PC-3 (cell line): ENCODE measurements around the gene TTC28. TPM values are rescaled to one million over a fixed set of nuclear protein-coding genes. Genes with fewer than 3 reads are reported as not detected.

ENCODE experiments used
- ATAC-seq: fragments of 200-7000 bp; cut with Tn5 transposase; 2 replicates; pipeline ENCODE4 v1.9.1; 2020; ENCODE audit warnings: mild to moderate bottlenecking, moderate library complexity
- BruUV-seq: library from RNA; stranded (reverse); fragments of 400-500 nt; replicated peaks from 2 replicates; lab custom pipeline; 2021; lab: Mats Ljungman, UMichigan
- CTCF ChIA-PET: fragments of 300-600 bp; sonication (Branson Sonifier 250); formaldehyde crosslinking; loops from one replicate; lab custom pipeline; 2022; ENCODE audit warnings: antibody characterized with exemption; lab: Charles Lee
- POLR2A ChIA-PET: fragments of 300-600 bp; sonication (Branson Sonifier 250); formaldehyde crosslinking; loops from one replicate; lab custom pipeline; 2022; ENCODE audit warnings: antibody characterized with exemption; ENCODE audit not compliant: unreplicated experiment; lab: Charles Lee
- DNase-seq: peaks from one replicate; pipeline ENCODE4 v3.0.0-alpha.2; 2015
- H2AFZ ChIP-seq: fragments of 300-600 bp; sonication (generic); 2 replicates; pipeline ENCODE4 v1.6.0; 2016; ENCODE audit warnings: antibody characterized with exemption, low read length
- H3F3A ChIP-seq: fragments of 300-600 bp; sonication (generic); one replicate; pipeline ENCODE4 v1.6.0; 2017; ENCODE audit warnings: antibody characterized with exemption, low read length, control low read depth, mild to moderate bottlenecking; ENCODE audit not compliant: unreplicated experiment
- H3K27ac ChIP-seq: fragments of 300-600 bp; sonication (generic); 2 replicates; pipeline ENCODE4 v1.5.1; 2016; ENCODE audit warnings: mild to moderate bottlenecking, low read length
- H3K27me3 ChIP-seq: fragments of 300-600 bp; sonication (generic); 2 replicates; pipeline ENCODE4 v1.6.1; 2016; ENCODE audit warnings: low read length, mixed read lengths
- H3K36me3 ChIP-seq: fragments of 300-600 bp; sonication (generic); 2 replicates; pipeline ENCODE4 v1.6.1; 2016; ENCODE audit warnings: low read depth, mixed run types, low read length, mixed read lengths
- H3K4me1 ChIP-seq: fragments of 300-600 bp; sonication (generic); 2 replicates; pipeline ENCODE4 v1.5.1; 2016; ENCODE audit warnings: low read length; ENCODE audit not compliant: insufficient read depth
- H3K4me2 ChIP-seq: fragments of 300-600 bp; sonication (generic); 2 replicates; pipeline ENCODE4 v1.6.0; 2016; ENCODE audit warnings: low read length
- H3K4me3 ChIP-seq: fragments of 300-600 bp; sonication (generic); 2 replicates; pipeline ENCODE4 v1.5.1; 2016; ENCODE audit warnings: mild to moderate bottlenecking, low read length, mixed read lengths
- H3K79me2 ChIP-seq: fragments of 300-600 bp; sonication (generic); 2 replicates; pipeline ENCODE4 v1.6.1; 2017; ENCODE audit warnings: low read length, mixed read lengths
- H3K9ac ChIP-seq: fragments of 300-600 bp; sonication (generic); 2 replicates; pipeline ENCODE4 v1.6.0; 2016; ENCODE audit warnings: mild to moderate bottlenecking, low read length
- H3K9me2 ChIP-seq: fragments of 300-600 bp; sonication (generic); replicated peaks from 2 replicates; pipeline ENCODE4 v1.6.1; 2016; ENCODE audit warnings: mixed run types, low read length, mixed read lengths
- H3K9me3 ChIP-seq: fragments of 300-600 bp; sonication (generic); 2 replicates; pipeline ENCODE4 v1.6.1; 2016; ENCODE audit warnings: low read length, mixed read lengths
- H4K20me1 ChIP-seq: fragments of 300-600 bp; sonication (generic); 2 replicates; pipeline ENCODE4 v1.6.1; 2016; ENCODE audit warnings: low read length, mixed read lengths
- EZH2 ChIP-seq: fragments of 300-600 bp; sonication (generic); IDR thresholded peaks from one replicate; pipeline ENCODE4 v1.6.1; 2017; ENCODE audit warnings: antibody characterized with exemption, mild to moderate bottlenecking, low read length; ENCODE audit not compliant: unreplicated experiment
- EZH2phosphoT487 ChIP-seq: fragments of 300-600 bp; sonication (generic); IDR thresholded peaks from 2 replicates; pipeline ENCODE4 v1.6.1; 2018; ENCODE audit warnings: mild to moderate bottlenecking, antibody characterized with exemption, low read length, borderline replicate concordance
- intact Hi-C: fragments of 100-400 bp; cut with micrococcal nuclease; formaldehyde crosslinking; loops from 2 replicates; pipeline ENCODE4 v1.9.0; 2023
- total RNA-seq: library from RNA; depleted of rRNA; stranded (reverse); fragments of >200 nt; gene quantifications from 2 replicates; pipeline ENCODE4 v1.2.3, GENCODE V29; 2014
- TF ChIP-seq, protein P1 (sequence below): fragments of 300-600 bp; sonication (generic); conservative IDR thresholded peaks from 2 replicates; pipeline ENCODE4 v1.5.1; 2017; ENCODE audit warnings: antibody characterized with exemption, low read depth, mild to moderate bottlenecking, low read length

The TTC28 gene
- total RNA-seq, 1 experiment from 2014 or later: 6.3 TPM

DNA sequence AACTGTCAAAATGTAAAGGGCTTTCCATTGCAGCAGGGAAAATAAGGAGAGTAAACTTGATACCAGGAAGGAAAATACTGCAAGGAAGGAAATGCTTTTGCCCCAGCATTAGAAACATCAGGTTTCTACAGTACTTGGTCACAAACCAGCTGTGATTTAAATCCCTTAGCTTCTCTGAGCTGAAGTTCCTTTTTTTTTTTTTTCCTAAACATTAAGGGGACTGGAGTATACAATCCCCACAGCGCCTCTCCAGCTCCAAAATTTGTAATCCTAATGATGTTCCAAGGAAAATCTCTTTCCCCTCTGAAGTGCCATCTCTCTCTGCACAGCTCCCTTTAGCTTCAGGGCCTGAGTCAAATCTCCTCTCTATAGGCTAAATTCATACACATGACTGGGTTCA, 540.1 kb downstream of the TTC28 start:
- Histone ChIP-seq H3K9me3 (no peaks in the 10 kb centered on the region), H3K27me3 (no peaks in the 10 kb centered on the region), H3K9ac (no peak overlapping the region), H3K4me1 (0 out of 2 replicates have a peak, but pooled peaks cover 5% of the 10 kb centered on the region), H2AFZ (no peak overlapping the region), H3K9me2 (no peaks in the 10 kb centered on the region), H3K4me2 (no peak overlapping the region), H3K4me3 (no peak overlapping the region), H3K79me2 (no peaks in the 10 kb centered on the region), H3F3A (no peaks in the 10 kb centered on the region), H3K27ac (no peak overlapping the region), H3K36me3 (no peaks in the 10 kb centered on the region), H4K20me1 (no peaks in the 10 kb centered on the region)
- TF ChIP-seq EZH2phosphoT487 (no peak), EZH2 (no peak)
- ChIA-PET POLR2A (no interaction called here), CTCF (no interaction called here)
- intact Hi-C loops: no loop called here
- no TSS peak for BruUV-seq
- DNase-seq (no peak), ATAC-seq (no peak)

DNA sequence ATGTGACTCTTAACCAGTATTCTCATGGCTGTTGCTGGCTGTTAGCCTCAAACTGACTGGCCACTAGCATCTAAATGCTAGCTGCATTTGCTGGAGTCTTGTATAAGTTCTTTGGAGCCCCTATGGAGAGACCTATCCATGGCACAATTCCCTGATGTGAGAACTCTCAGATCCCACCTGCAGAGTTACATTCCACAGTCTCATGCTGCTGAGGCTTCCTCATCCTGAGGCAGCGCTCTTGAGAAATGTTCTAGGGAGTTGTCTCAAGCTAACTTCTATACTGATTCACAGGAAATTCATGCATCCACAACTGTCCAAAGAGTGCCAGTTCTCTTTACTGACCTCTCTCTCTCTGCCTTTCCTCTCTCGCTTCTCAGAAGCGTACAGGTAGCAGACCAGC, 542.6 kb downstream of the TTC28 start:
- H3K4me2 ChIP-seq: no peak overlapping the region
- no peak for DNase-seq
- H3K9ac ChIP-seq: no peak overlapping the region
- no peaks in the 10 kb centered on the region for H3K9me3 ChIP-seq
- H3K79me2 ChIP-seq: no peaks in the 10 kb centered on the region
- no peaks in the 10 kb centered on the region for H3F3A ChIP-seq
- ChIA-PET CTCF (no interaction called here), POLR2A (no interaction called here)
- no peaks in the 10 kb centered on the region for H3K9me2 ChIP-seq
- H3K27me3 ChIP-seq: no peaks in the 10 kb centered on the region
- H3K4me3 ChIP-seq: no peak overlapping the region
- no TSS peak for BruUV-seq
- no peak overlapping the region for H2AFZ ChIP-seq
- no peak for ATAC-seq
- 0 out of 2 replicates have a peak, but pooled peaks cover 4% of the 10 kb centered on the region for H3K4me1 ChIP-seq
- H3K36me3 ChIP-seq: no peaks in the 10 kb centered on the region
- no peak for TF ChIP-seq EZH2
- no peak for TF ChIP-seq EZH2phosphoT487
- TF ChIP-seq, protein P1, sequence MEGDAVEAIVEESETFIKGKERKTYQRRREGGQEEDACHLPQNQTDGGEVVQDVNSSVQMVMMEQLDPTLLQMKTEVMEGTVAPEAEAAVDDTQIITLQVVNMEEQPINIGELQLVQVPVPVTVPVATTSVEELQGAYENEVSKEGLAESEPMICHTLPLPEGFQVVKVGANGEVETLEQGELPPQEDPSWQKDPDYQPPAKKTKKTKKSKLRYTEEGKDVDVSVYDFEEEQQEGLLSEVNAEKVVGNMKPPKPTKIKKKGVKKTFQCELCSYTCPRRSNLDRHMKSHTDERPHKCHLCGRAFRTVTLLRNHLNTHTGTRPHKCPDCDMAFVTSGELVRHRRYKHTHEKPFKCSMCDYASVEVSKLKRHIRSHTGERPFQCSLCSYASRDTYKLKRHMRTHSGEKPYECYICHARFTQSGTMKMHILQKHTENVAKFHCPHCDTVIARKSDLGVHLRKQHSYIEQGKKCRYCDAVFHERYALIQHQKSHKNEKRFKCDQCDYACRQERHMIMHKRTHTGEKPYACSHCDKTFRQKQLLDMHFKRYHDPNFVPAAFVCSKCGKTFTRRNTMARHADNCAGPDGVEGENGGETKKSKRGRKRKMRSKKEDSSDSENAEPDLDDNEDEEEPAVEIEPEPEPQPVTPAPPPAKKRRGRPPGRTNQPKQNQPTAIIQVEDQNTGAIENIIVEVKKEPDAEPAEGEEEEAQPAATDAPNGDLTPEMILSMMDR: no peak
- intact Hi-C loops: no loop called here
- no peaks in the 10 kb centered on the region for H4K20me1 ChIP-seq
- no peak overlapping the region for H3K27ac ChIP-seq

DNA sequence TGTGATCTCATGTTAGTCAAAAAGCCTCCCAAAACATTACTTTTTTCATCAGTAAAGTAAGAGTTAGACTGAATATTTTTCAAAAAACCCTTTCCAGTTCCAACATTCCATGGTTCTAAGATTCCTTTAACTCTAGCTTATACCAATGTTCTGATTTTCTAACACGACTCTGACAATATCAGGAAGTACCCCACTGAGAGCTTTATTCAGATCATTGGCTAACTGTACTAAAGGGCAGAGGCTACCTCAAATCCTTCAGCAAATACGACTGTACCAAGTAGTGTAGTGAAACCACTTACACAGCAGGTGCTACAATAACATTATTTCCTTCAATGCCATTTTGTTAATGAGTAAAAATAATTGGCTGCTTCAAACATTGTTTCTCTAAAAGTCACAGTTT, 547.2 kb downstream of the TTC28 start:
- TF ChIP-seq, protein P1: no peak
- TF ChIP-seq EZH2phosphoT487: no peak
- TF ChIP-seq EZH2: no peak
- H3K79me2 ChIP-seq: no peaks in the 10 kb centered on the region
- H3K4me3 ChIP-seq: no peak overlapping the region
- ATAC-seq (no peak), DNase-seq (no peak)
- peaks cover 8% of the 10 kb centered on the region; the same call in 1 of the 2 replicates for H3K4me1 ChIP-seq
- BruUV-seq: no TSS peak
- no peaks in the 10 kb centered on the region for H3K27me3 ChIP-seq
- no peaks in the 10 kb centered on the region for H4K20me1 ChIP-seq
- no peaks in the 10 kb centered on the region for H3K36me3 ChIP-seq
- intact Hi-C loops: no loop called here
- H2AFZ ChIP-seq: no peak overlapping the region
- H3K27ac ChIP-seq: no peak overlapping the region
- H3K9me3 ChIP-seq: no peaks in the 10 kb centered on the region
- H3F3A ChIP-seq: no peaks in the 10 kb centered on the region
- ChIA-PET CTCF (no interaction called here), POLR2A (no interaction called here)
- H3K9me2 ChIP-seq: no peaks in the 10 kb centered on the region
- H3K9ac ChIP-seq: no peak overlapping the region
- H3K4me2 ChIP-seq: no peak overlapping the region
